Measurements from ENCODE around the gene RPRD1B. TPM values are rescaled to one million over a fixed set of nuclear protein-coding genes. Genes with fewer than 3 reads are reported as not detected.
A peak's percentile ranks its signal among the peaks of the same experiment; 100 is the strongest.

The RPRD1B gene
- polyA plus RNA-seq, 1 of the 3 experiments (the other 2 are of a cell fraction): 11.8 TPM

DNA sequence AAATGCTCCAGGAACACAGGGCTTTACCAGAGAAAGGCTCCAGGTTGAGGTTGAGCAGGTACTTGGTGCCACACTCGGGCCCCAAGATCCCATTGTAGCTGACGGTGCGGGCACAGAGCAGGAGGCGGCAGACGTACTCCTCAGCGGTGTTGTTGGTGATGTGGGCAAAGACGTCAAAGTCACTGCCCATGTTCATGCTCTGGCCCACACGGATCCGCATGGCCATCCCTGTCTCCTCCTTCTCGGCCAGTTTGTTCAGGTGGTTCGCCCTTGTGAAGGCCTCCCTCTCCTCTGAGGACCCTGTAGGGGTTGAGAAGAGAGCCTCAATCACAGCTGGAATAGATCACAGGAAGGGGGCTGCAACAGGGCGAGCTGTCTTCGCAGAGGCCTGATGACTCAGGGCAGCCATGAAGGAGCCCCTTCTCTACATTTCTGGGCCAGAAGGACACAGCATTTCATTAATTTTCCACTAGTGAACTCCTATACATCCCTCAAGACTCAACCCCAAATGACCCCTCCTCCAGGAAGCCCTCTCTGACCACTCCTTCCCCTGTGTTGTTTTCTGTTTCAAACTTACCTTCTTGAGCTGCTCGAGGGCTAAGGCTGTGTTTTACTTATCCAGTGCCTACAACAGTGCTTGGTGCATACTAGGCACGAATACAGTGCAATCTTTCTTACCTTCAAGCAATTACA is 104.7 kb downstream of the RPRD1B start (continued):
- TF ChIP-seq, protein P1, sequence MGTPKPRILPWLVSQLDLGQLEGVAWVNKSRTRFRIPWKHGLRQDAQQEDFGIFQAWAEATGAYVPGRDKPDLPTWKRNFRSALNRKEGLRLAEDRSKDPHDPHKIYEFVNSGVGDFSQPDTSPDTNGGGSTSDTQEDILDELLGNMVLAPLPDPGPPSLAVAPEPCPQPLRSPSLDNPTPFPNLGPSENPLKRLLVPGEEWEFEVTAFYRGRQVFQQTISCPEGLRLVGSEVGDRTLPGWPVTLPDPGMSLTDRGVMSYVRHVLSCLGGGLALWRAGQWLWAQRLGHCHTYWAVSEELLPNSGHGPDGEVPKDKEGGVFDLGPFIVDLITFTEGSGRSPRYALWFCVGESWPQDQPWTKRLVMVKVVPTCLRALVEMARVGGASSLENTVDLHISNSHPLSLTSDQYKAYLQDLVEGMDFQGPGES (IDR thresholded peaks at IDR 0.05; ENCODE audit: low read depth, low read length): no peak
- TF ChIP-seq POLR2AphosphoS5 (IDR thresholded peaks at IDR 0.05; ENCODE audit: low read depth, low read length): no peak
- no peak for TF ChIP-seq GABPA (IDR thresholded peaks at IDR 0.05; ENCODE audit: low read depth)
- TF ChIP-seq, protein P2, sequence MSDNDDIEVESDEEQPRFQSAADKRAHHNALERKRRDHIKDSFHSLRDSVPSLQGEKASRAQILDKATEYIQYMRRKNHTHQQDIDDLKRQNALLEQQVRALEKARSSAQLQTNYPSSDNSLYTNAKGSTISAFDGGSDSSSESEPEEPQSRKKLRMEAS (IDR thresholded peaks at IDR 0.05; ENCODE audit: low read depth): no peak
- TF ChIP-seq, protein P3, sequence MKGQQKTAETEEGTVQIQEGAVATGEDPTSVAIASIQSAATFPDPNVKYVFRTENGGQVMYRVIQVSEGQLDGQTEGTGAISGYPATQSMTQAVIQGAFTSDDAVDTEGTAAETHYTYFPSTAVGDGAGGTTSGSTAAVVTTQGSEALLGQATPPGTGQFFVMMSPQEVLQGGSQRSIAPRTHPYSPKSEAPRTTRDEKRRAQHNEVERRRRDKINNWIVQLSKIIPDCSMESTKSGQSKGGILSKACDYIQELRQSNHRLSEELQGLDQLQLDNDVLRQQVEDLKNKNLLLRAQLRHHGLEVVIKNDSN (IDR thresholded peaks at IDR 0.05; ENCODE audit: borderline replicate concordance, low read depth): no peak
- TF ChIP-seq, protein P4, sequence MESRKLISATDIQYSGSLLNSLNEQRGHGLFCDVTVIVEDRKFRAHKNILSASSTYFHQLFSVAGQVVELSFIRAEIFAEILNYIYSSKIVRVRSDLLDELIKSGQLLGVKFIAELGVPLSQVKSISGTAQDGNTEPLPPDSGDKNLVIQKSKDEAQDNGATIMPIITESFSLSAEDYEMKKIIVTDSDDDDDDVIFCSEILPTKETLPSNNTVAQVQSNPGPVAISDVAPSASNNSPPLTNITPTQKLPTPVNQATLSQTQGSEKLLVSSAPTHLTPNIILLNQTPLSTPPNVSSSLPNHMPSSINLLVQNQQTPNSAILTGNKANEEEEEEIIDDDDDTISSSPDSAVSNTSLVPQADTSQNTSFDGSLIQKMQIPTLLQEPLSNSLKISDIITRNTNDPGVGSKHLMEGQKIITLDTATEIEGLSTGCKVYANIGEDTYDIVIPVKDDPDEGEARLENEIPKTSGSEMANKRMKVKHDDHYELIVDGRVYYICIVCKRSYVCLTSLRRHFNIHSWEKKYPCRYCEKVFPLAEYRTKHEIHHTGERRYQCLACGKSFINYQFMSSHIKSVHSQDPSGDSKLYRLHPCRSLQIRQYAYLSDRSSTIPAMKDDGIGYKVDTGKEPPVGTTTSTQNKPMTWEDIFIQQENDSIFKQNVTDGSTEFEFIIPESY (IDR thresholded peaks at IDR 0.05; ENCODE audit: borderline replicate concordance, low read depth): no peak
- TF ChIP-seq TAF1 (IDR thresholded peaks at IDR 0.05; ENCODE audit: borderline replicate concordance, low read depth, low read length): no peak
- TF ChIP-seq CHD2 (IDR thresholded peaks at IDR 0.05; ENCODE audit: low read length, partially characterized antibody): no peak
- no peak for TF ChIP-seq RXRA (IDR thresholded peaks at IDR 0.05; ENCODE audit: borderline replicate concordance, low read depth)

DNA sequence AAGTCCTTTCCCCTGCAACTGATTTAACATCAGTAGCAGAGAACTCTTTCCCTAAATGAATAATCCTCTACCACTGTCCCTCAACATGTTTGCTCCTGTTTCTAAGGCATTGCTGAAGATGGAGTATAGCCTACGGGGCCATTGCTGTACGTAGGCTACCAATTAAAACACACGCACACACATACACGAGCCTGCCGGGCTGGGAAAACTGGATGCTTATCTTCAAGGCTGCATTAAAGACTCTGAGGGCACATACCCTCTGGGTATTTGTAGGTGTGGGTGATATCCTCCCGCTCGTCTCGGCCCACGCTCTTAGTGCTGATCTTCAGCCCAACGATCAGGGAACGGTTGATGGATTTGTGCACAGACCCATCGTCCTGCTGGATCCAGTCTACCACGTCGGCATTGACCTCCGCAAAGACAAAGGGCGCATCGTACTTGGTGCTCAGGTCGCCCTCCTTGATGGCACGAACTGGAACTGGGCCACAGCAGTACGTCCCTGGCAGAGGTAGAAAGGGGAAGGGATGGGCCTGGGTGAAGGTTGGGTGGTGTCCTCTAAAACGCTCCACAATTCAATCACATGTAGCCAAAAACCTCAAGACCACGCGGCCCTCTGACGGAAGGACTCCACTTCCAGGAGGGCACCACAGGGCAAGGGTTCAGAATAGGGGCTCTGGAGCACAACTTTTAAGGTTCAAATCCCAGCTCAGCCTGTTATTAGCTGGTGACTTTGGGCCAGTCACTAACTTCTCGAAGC is 105.8 kb downstream of the RPRD1B start:
- H3K4me1 ChIP-seq (ENCODE audit: control insufficient read depth in 1 of 2, insufficient read depth in 2 of 2, low read depth in 1 of 2, low read length in 1 of 2): peaks cover 18 to 51% of the 10 kb centered on the region in 2 experiments
- H2AFZ ChIP-seq (ENCODE audit: low read depth): no peak overlapping the region
- WGBS (ENCODE audit: low lambda C conversion rate): 94% methylated on average over 16 of the region's 25 CpGs

More for the DNA sequence above, 105.8 kb downstream of the RPRD1B start:
- H3K36me3 ChIP-seq (replicated peaks in 1 of 2; ENCODE audit: control insufficient read depth in 1 of 2, insufficient read depth in 2 of 2, low read length in 1 of 2): peaks cover 52 to 58% of the 10 kb centered on the region in 2 experiments
- no peak overlapping the region for H3K9ac ChIP-seq
- H3F3A ChIP-seq (replicated peaks; ENCODE audit: insufficient read depth): peaks cover 50% of the 10 kb centered on the region
- H3K27me3 ChIP-seq (ENCODE audit: insufficient read depth): no peaks in the 10 kb centered on the region
- no peaks in the 10 kb centered on the region for H3K9me3 ChIP-seq
- no peaks in the 10 kb centered on the region for H3K79me2 ChIP-seq (ENCODE audit: insufficient read depth)
- ChIA-PET POLR2A (interaction anchor here (1.4 to 1.7 kb wide), 2 partner anchors 13 to 66 kb away, joined by 4 to 5 read pairs; no protein-coding TSS in a partner anchor), CTCF (interaction anchor here (0.8 to 2.4 kb wide), 9 partner anchors 8 to 85 kb away, joined by 3 to 13 read pairs (median 7); no protein-coding TSS in a partner anchor)
- no peaks in the 10 kb centered on the region for H3K9me2 ChIP-seq
- TF ChIP-seq TEAD4 (IDR thresholded peaks at IDR 0.05; ENCODE audit: borderline replicate concordance, insufficient read depth): no peak
- TF ChIP-seq, protein P3 (IDR thresholded peaks at IDR 0.05; ENCODE audit: borderline replicate concordance, low read depth): no peak
- TF ChIP-seq EZH2phosphoT487 (IDR thresholded peaks at IDR 0.05; ENCODE audit: borderline replicate concordance, low read depth): no peak
- TF ChIP-seq JUND (IDR thresholded peaks at IDR 0.05): no peak
- TF ChIP-seq GABPA (IDR thresholded peaks at IDR 0.05; ENCODE audit: low read depth): no peak
- TF ChIP-seq RXRA (IDR thresholded peaks at IDR 0.05; ENCODE audit: borderline replicate concordance, low read depth): no peak
- TF ChIP-seq FOXJ3 (CRISPR knock-in tag; IDR thresholded peaks at IDR 0.05): no peak
- TF ChIP-seq SMC3 (IDR thresholded peaks at IDR 0.05; ENCODE audit: low read depth, low read length): no peak
- no peak for TF ChIP-seq FOXM1 (IDR thresholded peaks at IDR 0.05; ENCODE audit: low read depth)
- TF ChIP-seq CHD2 (IDR thresholded peaks at IDR 0.05; ENCODE audit: low read length, partially characterized antibody): no peak
- no peak for TF ChIP-seq TAF1 (IDR thresholded peaks at IDR 0.05; ENCODE audit: borderline replicate concordance, low read depth, low read length)
- no peak for DNase-seq
- no peak overlapping the region for H3K4me2 ChIP-seq
- H3K27ac ChIP-seq (ENCODE audit: low read depth in 2 of 2, low read length in 1 of 2): peak overlapping the region; percentile 46 to 91; a peak in 3 of 4 replicates
- H4K20me1 ChIP-seq (ENCODE audit: insufficient read depth): no peaks in the 10 kb centered on the region
- no peak overlapping the region for H3K4me3 ChIP-seq (ENCODE audit: low read depth in 2 of 2, low read length in 1 of 2)
